ENCODE data around the gene PTGDS.

DNA sequence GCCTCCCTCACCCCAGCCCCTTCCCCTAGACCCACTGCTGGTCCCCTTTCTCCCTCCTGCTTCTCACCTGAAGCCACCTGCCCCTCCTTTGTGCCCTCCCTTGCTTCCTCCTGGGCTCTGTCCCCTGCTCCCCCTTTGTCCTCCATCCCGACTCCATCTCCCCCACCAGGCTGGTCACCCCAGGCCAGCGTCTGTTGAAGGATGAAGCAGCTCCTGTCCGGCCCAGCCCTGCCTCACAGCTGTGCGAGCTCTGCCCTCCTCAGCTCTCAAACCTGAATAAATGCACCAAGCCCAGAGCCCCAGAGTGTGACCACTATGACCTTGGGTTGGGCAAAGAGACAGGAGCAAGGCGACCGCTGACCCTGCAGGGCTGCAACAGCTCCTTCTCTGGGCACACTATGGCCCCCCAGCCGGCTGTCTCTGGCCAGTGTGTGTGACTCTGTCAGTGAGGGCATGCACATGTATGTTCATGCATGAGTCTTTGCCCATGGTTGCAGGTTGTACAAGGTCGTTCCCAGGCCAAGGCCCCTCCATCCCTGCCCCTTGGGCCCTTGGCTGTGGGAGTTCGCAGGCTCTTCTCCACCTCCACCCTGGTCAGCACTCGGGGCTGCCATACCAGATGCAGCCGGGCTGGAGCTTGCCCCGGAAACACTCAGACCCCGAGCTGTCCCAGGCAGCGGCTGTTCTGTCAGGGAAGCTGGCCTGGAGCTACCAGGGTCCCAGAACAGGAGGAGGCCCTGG, 21.9 kb upstream of the PTGDS start:
- TF ChIP-seq EZH2 (IDR thresholded peaks at IDR 0.05; ENCODE audit: insufficient read depth, poor library complexity, severe bottlenecking) (no peak), EZH2phosphoT487 (IDR thresholded peaks at IDR 0.05; ENCODE audit: insufficient read depth, low read depth) (no peak)
